Muscle of leg (tissue), 11 donors: ENCODE measurements around the gene PIGU. TPM values are rescaled to one million over a fixed set of nuclear protein-coding genes. Genes with fewer than 3 reads are reported as not detected.

Experiments used
- DNase-seq: peaks from one replicate; pipeline ENCODE4 v3.0.0; 2013
- H3K27ac ChIP-seq: one replicate; pipeline ENCODE4 v1.5.1; 2013; ENCODE audit warnings: mild to moderate bottlenecking, low read length, control low read depth
- H3K27me3 ChIP-seq: one replicate; pipeline ENCODE4 v1.6.1; 2013; ENCODE audit warnings: low read length; ENCODE audit not compliant: control insufficient read depth, insufficient read depth
- H3K36me3 ChIP-seq: one replicate; pipeline ENCODE4 v1.6.1; 2013; ENCODE audit warnings: low read length; ENCODE audit not compliant: control insufficient read depth, insufficient read depth
- H3K4me1 ChIP-seq: one replicate; pipeline ENCODE4 v1.6.1; 2013; ENCODE audit warnings: low read length; ENCODE audit not compliant: control insufficient read depth, insufficient read depth
- H3K4me3 ChIP-seq: one replicate; pipeline ENCODE4 v1.5.1; 2013; ENCODE audit warnings: low read length, control low read depth
- H3K9me3 ChIP-seq: replicated peaks from 2 replicates; pipeline ENCODE4 v1.6.1; 2013; ENCODE audit warnings: low read depth, low read length; ENCODE audit not compliant: control insufficient read depth
- WGBS: methylation state at CpG from one replicate; pipeline ENCODE4 v1.1.5; 2013; ENCODE audit warnings: missing lambda C conversion rate; ENCODE audit not compliant: insufficient coverage; 5-methylcytosine and 5-hydroxymethylcytosine counted together
- polyA plus RNA-seq, 8 donors: library from polyadenylated mRNA; unstranded; fragments of 120-200 nt; gene quantifications; one replicate each; pipeline versions ENCODE4 v1.2.1 to v1.2.3, GENCODE V29; 2013; ENCODE audit warnings: inconsistent platforms in 1 of 8, low replicate concordance in 1 of 8; ENCODE audit not compliant: insufficient read length in 8 of 8, insufficient read depth in 1 of 8
- total RNA-seq: library from RNA; stranded (reverse); fragments of 120-200 nt; gene quantifications from one replicate; pipeline ENCODE4 v1.2.4, GENCODE V29; 2013

Gene PIGU
- total and polyA plus RNA-seq, 9 donors = 13.1 to 26.8 (median 23.8) TPM

GRCh38 chr20:34706912-34707784 is 30.3 kb upstream of the PIGU start:
- Histone ChIP-seq H3K27ac (no peak overlapping the region), H3K36me3 (peaks cover 2% of the 10 kb centered on the region), H3K27me3 (peaks cover 14% of the 10 kb centered on the region), H3K9me3 (no peaks in the 10 kb centered on the region), H3K4me1 (peaks cover 34% of the 10 kb centered on the region), H3K4me3 (no peak overlapping the region)
- no peak for DNase-seq
- no CpG with 5 or more reads among the region's 3 CpGs for WGBS

GRCh38 chr20:34706302-34706875 is 29.5 kb upstream of the PIGU start:
- no peaks in the 10 kb centered on the region for H3K9me3 ChIP-seq
- H3K27ac ChIP-seq = peak overlapping the region; percentile 86
- no peaks in the 10 kb centered on the region for H3K36me3 ChIP-seq
- WGBS = no CpG with 5 or more reads among the region's 1 CpG
- peaks cover 21% of the 10 kb centered on the region for H3K27me3 ChIP-seq
- H3K4me1 ChIP-seq = peaks cover 34% of the 10 kb centered on the region
- H3K4me3 ChIP-seq = no peak overlapping the region
- no peak for DNase-seq

- Histone ChIP-seq H3K9me3 (no peaks in the 10 kb centered on the region), H3K4me3 (no peak overlapping the region), H3K36me3 (no peaks in the 10 kb centered on the region), H3K27ac (peak overlapping the region; percentile 86), H3K27me3 (peaks cover 21% of the 10 kb centered on the region), H3K4me1 (peaks cover 33% of the 10 kb centered on the region)
- 60% methylated on average over 1 of the region's 6 CpGs for WGBS
- peak; percentile 13 for DNase-seq
These were observed 28.8 kb upstream of the PIGU start for GRCh38 chr20:34705397-34706301.

- Histone ChIP-seq H3K36me3 (no peaks in the 10 kb centered on the region), H3K4me1 (peaks cover 27% of the 10 kb centered on the region)
- 47% methylated on average over 2 of the region's 5 CpGs for WGBS
These were observed 28.1 kb upstream of the PIGU start for GRCh38 chr20:34705008-34705396.

GRCh38 chr20:34704177-34705007 is 27.5 kb upstream of the PIGU start, which contains the start of gene TP53INP2:
TSS of gene TP53INP2 (plus strand) at chr20:34704344. CDS start at chr20:34708740, 4,396 bp downstream.
- no peaks in the 10 kb centered on the region for H3K9me3 ChIP-seq
- H3K36me3 ChIP-seq = no peaks in the 10 kb centered on the region
- H3K27ac ChIP-seq = peak within 1 kb of the TSS; percentile 86
- peak; percentile 93 for DNase-seq
- peaks cover 21% of the 10 kb centered on the region for H3K27me3 ChIP-seq
- peak within 1 kb of the TSS; percentile 59 for H3K4me3 ChIP-seq
- peaks cover 27% of the 10 kb centered on the region for H3K4me1 ChIP-seq
- under 1% methylated on average over 69 of the region's 82 CpGs for WGBS

More at GRCh38 chr20:34705008-34705396, 28.1 kb upstream of the PIGU start:
- peak overlapping the region; percentile 59 for H3K4me3 ChIP-seq
- no peaks in the 10 kb centered on the region for H3K9me3 ChIP-seq
- no peak for DNase-seq
- peak overlapping the region; percentile 86 for H3K27ac ChIP-seq
- H3K27me3 ChIP-seq = peaks cover 21% of the 10 kb centered on the region

- Histone ChIP-seq H3K36me3 (no peaks in the 10 kb centered on the region), H3K9me3 (no peaks in the 10 kb centered on the region), H3K27me3 (peaks cover 21% of the 10 kb centered on the region), H3K4me1 (peaks cover 23% of the 10 kb centered on the region), H3K4me3 (peak overlapping the region; percentile 59), H3K27ac (peak overlapping the region; percentile 78)
- peak; percentile 43 for DNase-seq
- 2% methylated on average over 10 of the region's 38 CpGs for WGBS
These were observed 26.7 kb upstream of the PIGU start for GRCh38 chr20:34703424-34704176.

GRCh38 chr20:34703061-34703423 is 26.1 kb upstream of the PIGU start:
- H3K36me3 ChIP-seq = no peaks in the 10 kb centered on the region
- H3K27ac ChIP-seq = no peak overlapping the region
- no peaks in the 10 kb centered on the region for H3K9me3 ChIP-seq
- no peak overlapping the region for H3K4me3 ChIP-seq
- H3K27me3 ChIP-seq = peaks cover 22% of the 10 kb centered on the region
- WGBS = 86% methylated on average over 1 of the region's 3 CpGs
- no peak for DNase-seq
- H3K4me1 ChIP-seq = peaks cover 23% of the 10 kb centered on the region

- 94% methylated on average over 3 of the region's 6 CpGs for WGBS
- Histone ChIP-seq H3K4me1 (peaks cover 23% of the 10 kb centered on the region), H3K4me3 (no peak overlapping the region), H3K36me3 (no peaks in the 10 kb centered on the region), H3K27me3 (peaks cover 23% of the 10 kb centered on the region), H3K9me3 (no peaks in the 10 kb centered on the region), H3K27ac (no peak overlapping the region)
- no peak for DNase-seq
These were observed 24.7 kb upstream of the PIGU start for GRCh38 chr20:34701405-34702085.
